ENCODE data around the gene TNXB.

DNA sequence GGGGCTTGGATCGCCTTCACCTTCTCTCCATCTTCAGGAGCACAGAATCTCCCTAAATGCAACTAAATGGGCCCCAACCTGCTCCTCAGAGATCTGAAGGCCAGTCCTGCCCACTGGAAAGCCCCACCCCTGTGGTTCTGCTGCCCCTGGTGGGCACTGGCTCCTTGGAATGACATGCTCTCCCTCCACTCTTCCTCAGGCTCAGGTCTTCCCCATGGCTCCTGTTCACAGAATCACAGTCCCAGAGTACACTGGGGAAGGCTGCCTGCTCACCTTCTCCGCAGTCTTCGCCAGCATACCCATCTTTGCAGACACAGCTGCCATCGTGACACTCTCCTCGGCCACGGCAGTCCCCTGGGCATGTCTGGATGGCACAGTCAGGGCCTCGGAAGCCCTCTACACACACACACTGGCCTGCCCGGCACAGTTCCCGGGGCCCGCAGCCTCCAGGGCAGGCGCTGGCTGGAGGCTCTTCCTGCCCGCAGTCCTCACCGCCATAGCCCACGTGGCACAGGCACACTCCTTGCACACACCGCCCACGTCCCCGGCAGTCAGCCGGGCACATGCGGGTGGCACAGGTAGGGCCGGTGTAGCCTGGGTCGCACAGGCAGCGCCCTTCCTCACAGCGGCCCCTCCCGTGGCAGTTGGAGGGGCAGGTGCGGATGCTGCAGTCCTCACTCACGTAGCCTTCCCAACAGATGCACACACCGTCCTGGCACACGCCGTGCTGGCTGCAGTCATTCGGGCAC lies 13.6 kb downstream of the TNXB start:
- TF ChIP-seq POLR2AphosphoS5 (IDR thresholded peaks at IDR 0.05; ENCODE audit: insufficient read depth in 1 of 2, low read depth in 1 of 2) = no peak
- TF ChIP-seq, protein P1, sequence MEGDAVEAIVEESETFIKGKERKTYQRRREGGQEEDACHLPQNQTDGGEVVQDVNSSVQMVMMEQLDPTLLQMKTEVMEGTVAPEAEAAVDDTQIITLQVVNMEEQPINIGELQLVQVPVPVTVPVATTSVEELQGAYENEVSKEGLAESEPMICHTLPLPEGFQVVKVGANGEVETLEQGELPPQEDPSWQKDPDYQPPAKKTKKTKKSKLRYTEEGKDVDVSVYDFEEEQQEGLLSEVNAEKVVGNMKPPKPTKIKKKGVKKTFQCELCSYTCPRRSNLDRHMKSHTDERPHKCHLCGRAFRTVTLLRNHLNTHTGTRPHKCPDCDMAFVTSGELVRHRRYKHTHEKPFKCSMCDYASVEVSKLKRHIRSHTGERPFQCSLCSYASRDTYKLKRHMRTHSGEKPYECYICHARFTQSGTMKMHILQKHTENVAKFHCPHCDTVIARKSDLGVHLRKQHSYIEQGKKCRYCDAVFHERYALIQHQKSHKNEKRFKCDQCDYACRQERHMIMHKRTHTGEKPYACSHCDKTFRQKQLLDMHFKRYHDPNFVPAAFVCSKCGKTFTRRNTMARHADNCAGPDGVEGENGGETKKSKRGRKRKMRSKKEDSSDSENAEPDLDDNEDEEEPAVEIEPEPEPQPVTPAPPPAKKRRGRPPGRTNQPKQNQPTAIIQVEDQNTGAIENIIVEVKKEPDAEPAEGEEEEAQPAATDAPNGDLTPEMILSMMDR (IDR thresholded peaks at IDR 0.05) = no peak
